Measurements from ENCODE around the gene FADS3. TPM values are rescaled to one million over a fixed set of nuclear protein-coding genes. Genes with fewer than 3 reads are reported as not detected.
A peak's percentile ranks its signal among the peaks of the same experiment; 100 is the strongest.

The FADS3 gene
- total and polyA plus RNA-seq, 9 of the 15 experiments (the other 6 are each of a cell fraction or from before 2014, with no cell fraction given): 0.97 to 148 (median 92.7) TPM

DNA sequence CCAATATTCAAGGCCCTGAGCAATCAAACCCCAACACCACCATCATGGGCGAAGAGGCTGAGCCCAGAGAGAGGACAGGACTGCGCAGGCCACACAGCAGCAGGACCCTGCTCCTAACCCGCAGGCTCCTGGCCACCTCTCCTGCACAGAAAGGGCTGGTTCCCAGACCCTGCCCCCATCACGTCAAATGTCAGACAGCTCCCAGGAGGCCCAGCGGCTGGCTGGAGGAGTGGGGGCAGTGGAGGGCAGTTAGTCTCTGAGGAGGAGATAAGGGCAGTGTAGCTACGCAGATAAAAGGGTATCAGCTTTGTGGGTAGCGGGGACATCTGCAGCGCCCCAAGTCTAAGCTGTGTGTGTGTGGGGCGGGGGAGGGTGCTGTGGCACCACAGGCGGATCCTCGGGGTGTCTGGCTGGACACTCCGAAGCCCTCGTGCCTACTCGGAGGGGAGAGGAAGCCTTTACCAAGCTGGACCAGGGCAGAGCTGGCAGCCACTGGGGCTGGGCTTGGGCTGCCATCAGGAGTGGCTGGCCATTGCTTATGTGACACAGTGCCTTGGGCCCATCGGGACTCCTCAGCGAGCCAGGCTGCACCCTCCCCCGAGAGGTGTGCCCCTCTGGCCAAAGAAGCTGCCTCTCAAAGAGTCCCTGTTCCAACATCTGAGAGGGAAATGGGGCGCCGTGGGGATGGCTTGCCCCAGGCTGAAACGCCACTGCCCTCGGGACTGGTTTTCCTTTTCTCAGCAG lies 21.5 kb downstream of the FADS3 start (continued):
- TF ChIP-seq, protein P1, sequence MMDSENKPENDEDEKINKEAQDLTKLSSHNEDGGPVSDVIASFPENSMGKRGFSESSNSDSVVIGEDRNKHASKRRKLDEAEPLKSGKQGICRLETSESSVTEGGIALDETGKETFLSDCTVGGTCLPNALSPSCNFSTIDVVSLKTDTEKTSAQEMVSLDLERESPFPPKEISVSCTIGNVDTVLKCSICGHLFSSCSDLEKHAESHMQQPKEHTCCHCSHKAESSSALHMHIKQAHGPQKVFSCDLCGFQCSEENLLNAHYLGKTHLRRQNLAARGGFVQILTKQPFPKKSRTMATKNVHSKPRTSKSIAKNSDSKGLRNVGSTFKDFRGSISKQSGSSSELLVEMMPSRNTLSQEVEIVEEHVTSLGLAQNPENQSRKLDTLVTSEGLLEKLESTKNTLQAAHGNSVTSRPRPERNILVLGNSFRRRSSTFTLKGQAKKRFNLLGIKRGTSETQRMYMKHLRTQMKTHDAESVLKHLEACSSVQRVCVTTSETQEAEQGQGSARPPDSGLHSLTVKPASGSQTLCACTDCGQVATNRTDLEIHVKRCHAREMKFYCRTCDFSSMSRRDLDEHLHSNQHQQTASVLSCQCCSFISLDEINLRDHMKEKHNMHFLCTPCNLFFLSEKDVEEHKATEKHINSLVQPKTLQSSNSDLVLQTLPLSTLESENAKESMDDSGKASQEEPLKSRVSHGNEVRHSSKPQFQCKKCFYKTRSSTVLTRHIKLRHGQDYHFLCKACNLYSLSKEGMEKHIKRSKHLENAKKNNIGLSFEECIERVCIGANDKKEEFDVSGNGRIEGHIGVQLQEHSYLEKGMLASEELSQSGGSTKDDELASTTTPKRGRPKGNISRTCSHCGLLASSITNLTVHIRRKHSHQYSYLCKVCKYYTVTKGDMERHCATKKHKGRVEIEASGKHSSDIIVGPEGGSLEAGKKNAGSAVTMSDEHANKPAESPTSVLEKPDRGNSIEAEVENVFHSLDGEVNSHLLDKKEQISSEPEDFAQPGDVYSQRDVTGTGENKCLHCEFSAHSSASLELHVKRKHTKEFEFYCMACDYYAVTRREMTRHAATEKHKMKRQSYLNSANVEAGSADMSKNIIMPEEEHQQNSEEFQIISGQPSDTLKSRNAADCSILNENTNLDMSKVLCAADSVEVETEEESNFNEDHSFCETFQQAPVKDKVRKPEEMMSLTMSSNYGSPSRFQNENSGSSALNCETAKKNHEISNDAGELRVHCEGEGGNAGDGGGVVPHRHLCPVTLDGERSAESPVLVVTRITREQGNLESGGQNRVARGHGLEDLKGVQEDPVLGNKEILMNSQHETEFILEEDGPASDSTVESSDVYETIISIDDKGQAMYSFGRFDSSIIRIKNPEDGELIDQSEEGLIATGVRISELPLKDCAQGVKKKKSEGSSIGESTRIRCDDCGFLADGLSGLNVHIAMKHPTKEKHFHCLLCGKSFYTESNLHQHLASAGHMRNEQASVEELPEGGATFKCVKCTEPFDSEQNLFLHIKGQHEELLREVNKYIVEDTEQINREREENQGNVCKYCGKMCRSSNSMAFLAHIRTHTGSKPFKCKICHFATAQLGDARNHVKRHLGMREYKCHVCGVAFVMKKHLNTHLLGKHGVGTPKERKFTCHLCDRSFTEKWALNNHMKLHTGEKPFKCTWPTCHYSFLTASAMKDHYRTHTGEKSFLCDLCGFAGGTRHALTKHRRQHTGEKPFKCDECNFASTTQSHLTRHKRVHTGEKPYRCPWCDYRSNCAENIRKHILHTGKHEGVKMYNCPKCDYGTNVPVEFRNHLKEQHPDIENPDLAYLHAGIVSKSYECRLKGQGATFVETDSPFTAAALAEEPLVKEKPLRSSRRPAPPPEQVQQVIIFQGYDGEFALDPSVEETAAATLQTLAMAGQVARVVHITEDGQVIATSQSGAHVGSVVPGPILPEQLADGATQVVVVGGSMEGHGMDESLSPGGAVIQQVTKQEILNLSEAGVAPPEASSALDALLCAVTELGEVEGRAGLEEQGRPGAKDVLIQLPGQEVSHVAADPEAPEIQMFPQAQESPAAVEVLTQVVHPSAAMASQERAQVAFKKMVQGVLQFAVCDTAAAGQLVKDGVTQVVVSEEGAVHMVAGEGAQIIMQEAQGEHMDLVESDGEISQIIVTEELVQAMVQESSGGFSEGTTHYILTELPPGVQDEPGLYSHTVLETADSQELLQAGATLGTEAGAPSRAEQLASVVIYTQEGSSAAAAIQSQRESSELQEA (IDR thresholded peaks at IDR 0.05; ENCODE audit: low read depth): no peak
- TF ChIP-seq NCOR1 (IDR thresholded peaks at IDR 0.05) (peak; percentile 98), ZNF217 (CRISPR knock-in tag; IDR thresholded peaks at IDR 0.05) (no peak), CBX1 (IDR thresholded peaks at IDR 0.05; ENCODE audit: low read depth) (no peak), KAT7 (CRISPR knock-in tag; IDR thresholded peaks at IDR 0.05; ENCODE audit: borderline replicate concordance) (no peak), GABPB2 (CRISPR knock-in tag; conservative IDR thresholded peaks at IDR 0.05) (no peak), MCM7 (IDR thresholded peaks at IDR 0.05) (no peak), ZNF277 (CRISPR knock-in tag; IDR thresholded peaks at IDR 0.05; ENCODE audit: borderline replicate concordance) (no peak), MTF1 (CRISPR knock-in tag; IDR thresholded peaks at IDR 0.05; ENCODE audit: borderline replicate concordance) (no peak), YBX1 (IDR thresholded peaks at IDR 0.05) (no peak), STAG1 (CRISPR knock-in tag; IDR thresholded peaks at IDR 0.05; ENCODE audit: borderline replicate concordance) (no peak), ZNF444 (CRISPR knock-in tag; IDR thresholded peaks at IDR 0.05) (no peak; the same call in 1 of the 2 replicates), ZNF511 (CRISPR knock-in tag; IDR thresholded peaks at IDR 0.05) (no peak), DDX20 (tag; IDR thresholded peaks at IDR 0.05; ENCODE audit: low read depth) (no peak), ZNF668 (CRISPR knock-in tag; IDR thresholded peaks at IDR 0.05) (no peak)
- TF ChIP-seq, protein P2, sequence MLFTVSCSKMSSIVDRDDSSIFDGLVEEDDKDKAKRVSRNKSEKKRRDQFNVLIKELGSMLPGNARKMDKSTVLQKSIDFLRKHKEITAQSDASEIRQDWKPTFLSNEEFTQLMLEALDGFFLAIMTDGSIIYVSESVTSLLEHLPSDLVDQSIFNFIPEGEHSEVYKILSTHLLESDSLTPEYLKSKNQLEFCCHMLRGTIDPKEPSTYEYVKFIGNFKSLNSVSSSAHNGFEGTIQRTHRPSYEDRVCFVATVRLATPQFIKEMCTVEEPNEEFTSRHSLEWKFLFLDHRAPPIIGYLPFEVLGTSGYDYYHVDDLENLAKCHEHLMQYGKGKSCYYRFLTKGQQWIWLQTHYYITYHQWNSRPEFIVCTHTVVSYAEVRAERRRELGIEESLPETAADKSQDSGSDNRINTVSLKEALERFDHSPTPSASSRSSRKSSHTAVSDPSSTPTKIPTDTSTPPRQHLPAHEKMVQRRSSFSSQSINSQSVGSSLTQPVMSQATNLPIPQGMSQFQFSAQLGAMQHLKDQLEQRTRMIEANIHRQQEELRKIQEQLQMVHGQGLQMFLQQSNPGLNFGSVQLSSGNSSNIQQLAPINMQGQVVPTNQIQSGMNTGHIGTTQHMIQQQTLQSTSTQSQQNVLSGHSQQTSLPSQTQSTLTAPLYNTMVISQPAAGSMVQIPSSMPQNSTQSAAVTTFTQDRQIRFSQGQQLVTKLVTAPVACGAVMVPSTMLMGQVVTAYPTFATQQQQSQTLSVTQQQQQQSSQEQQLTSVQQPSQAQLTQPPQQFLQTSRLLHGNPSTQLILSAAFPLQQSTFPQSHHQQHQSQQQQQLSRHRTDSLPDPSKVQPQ (CRISPR knock-in tag; IDR thresholded peaks at IDR 0.05; ENCODE audit: borderline replicate concordance): peak; percentile 16; the same call in 1 of the 2 replicates

All from K562 (cell line).